SK-N-SH (cell line): Measurements from ENCODE around the gene LRRC1. TPM values are rescaled to one million over a fixed set of nuclear protein-coding genes. Genes with fewer than 3 reads are reported as not detected.

ENCODE experiments used
- CTCF ChIA-PET: fragments of 300-600, 350-600 bp; formaldehyde crosslinking; extraction: SDS; loops from one replicate; lab custom pipeline; 2021; lab: Yijun Ruan, JAX
- POLR2A ChIA-PET: fragments of 350-600 bp; sonication (Branson Sonifier 250); formaldehyde crosslinking; extraction: SDS; loops from one replicate; lab custom pipeline; 2020; ENCODE audit warnings: antibody characterized with exemption, inconsistent platforms; lab: Yijun Ruan, JAX
- DNase-seq: peaks from one replicate; pipeline ENCODE4 v3.0.0; 2012
- H2AFZ ChIP-seq: fragments of 200-600 bp; sonication (generic); 2 replicates; pipeline ENCODE4 v1.8.1; 2016; ENCODE audit warnings: antibody characterized with exemption, mild to moderate bottlenecking, low read depth
- H3F3A ChIP-seq: fragments of 200-600 bp; sonication (generic); replicated peaks from 2 replicates; pipeline ENCODE3; 2016; ENCODE audit warnings: antibody characterized with exemption, mild to moderate bottlenecking; ENCODE audit not compliant: insufficient read depth
- H3K27ac ChIP-seq, 2 experiments: fragments of 200-500 bp in 1 of 2; fragments of 200-600 bp in 1 of 2; sonication (Bioruptor generic) in 1 of 2; sonication (generic), shearing (Covaris generic) in 1 of 2; 2 replicates each; pipeline versions ENCODE4 v1.5.1 to v1.6.1; 2014 to 2016; ENCODE audit warnings: low read depth in 2 of 2, inconsistent platforms in 1 of 2, low read length in 1 of 2, mild to moderate bottlenecking in 1 of 2, mixed read lengths in 1 of 2
- H3K27me3 ChIP-seq: fragments of 200-600 bp; sonication (generic), shearing (Covaris generic); 2 replicates; pipeline ENCODE4 v1.6.1; 2016; ENCODE audit warnings: mixed run types; ENCODE audit not compliant: insufficient read depth
- H3K36me3 ChIP-seq, 2 experiments: fragments of 200-500 bp in 1 of 2; fragments of 200-600 bp in 1 of 2; sonication (Bioruptor generic) in 1 of 2; sonication (generic) in 1 of 2; replicated peaks in 1 of 2; 2 replicates each; pipeline versions ENCODE3 to v1.5.1; 2014 to 2016; ENCODE audit warnings: low read length in 1 of 2, mild to moderate bottlenecking in 1 of 2; ENCODE audit not compliant: insufficient read depth in 2 of 2, control insufficient read depth in 1 of 2
- H3K4me1 ChIP-seq, 2 experiments: fragments of 200-500 bp in 1 of 2; fragments of 200-600 bp in 1 of 2; sonication (Bioruptor generic) in 1 of 2; sonication (generic), shearing (Covaris generic) in 1 of 2; 2 replicates each; pipeline versions ENCODE4 v1.5.1 to v1.6.1; 2014 to 2016; ENCODE audit warnings: low read depth in 1 of 2, low read length in 1 of 2, mixed run types in 1 of 2; ENCODE audit not compliant: insufficient read depth in 2 of 2, control insufficient read depth in 1 of 2
- H3K4me2 ChIP-seq: fragments of 200-600 bp; sonication (generic), shearing (Covaris generic); 2 replicates; pipeline ENCODE4 v1.6.1; 2017; ENCODE audit warnings: mixed run types
- H3K4me3 ChIP-seq, 2 experiments: fragments of 200-500 bp in 1 of 2; fragments of 200-600 bp in 1 of 2; sonication (Bioruptor generic) in 1 of 2; sonication (generic), shearing (Covaris generic) in 1 of 2; 2 replicates each; pipeline versions ENCODE4 v1.5.1 to v1.8.1; 2014 to 2016; ENCODE audit warnings: low read depth in 2 of 2, inconsistent platforms in 1 of 2, low read length in 1 of 2, mild to moderate bottlenecking in 1 of 2, mixed read lengths in 1 of 2, moderate library complexity in 1 of 2
- H3K79me2 ChIP-seq: fragments of 200-600 bp; sonication (generic); 2 replicates; pipeline ENCODE4 v1.8.1; 2017; ENCODE audit warnings: mild to moderate bottlenecking; ENCODE audit not compliant: insufficient read depth
- H3K9ac ChIP-seq: fragments of 200-600 bp; sonication (generic); 2 replicates; pipeline ENCODE4 v1.6.1; 2017; ENCODE audit warnings: mixed run types
- H3K9me2 ChIP-seq: fragments of 200-600 bp; sonication (generic); 2 replicates; pipeline ENCODE4 v1.6.1; 2017; ENCODE audit warnings: mixed run types
- H3K9me3 ChIP-seq: fragments of 200-600 bp; sonication (generic); 2 replicates; pipeline ENCODE4 v1.6.1; 2017; ENCODE audit warnings: mixed run types, mild to moderate bottlenecking, moderate library complexity
- H4K20me1 ChIP-seq: fragments of 200-600 bp; sonication (generic); 2 replicates; pipeline ENCODE4 v1.6.1; 2017; ENCODE audit warnings: mild to moderate bottlenecking, mixed run types; ENCODE audit not compliant: insufficient read depth
- EP300 ChIP-seq, 2 experiments: IDR thresholded peaks; 2 replicates each; pipeline versions ENCODE4 v1.4.0 to v1.6.1; 2012; ENCODE audit warnings: borderline replicate concordance in 1 of 2, low read depth in 1 of 2, low read length in 1 of 2
- FOSL2 ChIP-seq: IDR thresholded peaks from 2 replicates; pipeline ENCODE4 v1.4.0; 2012; ENCODE audit warnings: low read depth, mild to moderate bottlenecking, moderate library complexity, borderline replicate concordance
- FOXM1 ChIP-seq: IDR thresholded peaks from 2 replicates; pipeline ENCODE4 v1.4.0; 2012; ENCODE audit warnings: low read depth, mild to moderate bottlenecking
- GABPA ChIP-seq: IDR thresholded peaks from 2 replicates; pipeline ENCODE4 v1.4.0; 2012; ENCODE audit warnings: low read depth, mild to moderate bottlenecking
- GATA2 ChIP-seq: sonication (generic); formaldehyde crosslinking; IDR thresholded peaks from 2 replicates; pipeline ENCODE4 v1.5.0; 2020; ENCODE audit warnings: mild to moderate bottlenecking, missing genetic modification reagents
- MEF2A ChIP-seq: IDR thresholded peaks from 2 replicates; pipeline ENCODE4 v1.4.0; 2012; ENCODE audit warnings: low read depth, borderline replicate concordance
- MXI1 ChIP-seq: IDR thresholded peaks from 2 replicates; pipeline ENCODE4 v1.6.1; 2012; ENCODE audit warnings: mild to moderate bottlenecking, low read depth, low read length, improper control_type of control experiment
- NFIC ChIP-seq: IDR thresholded peaks from 2 replicates; pipeline ENCODE4 v1.4.0; 2012; ENCODE audit warnings: borderline replicate concordance
- NRF1 ChIP-seq: IDR thresholded peaks from 2 replicates; pipeline ENCODE4 v1.6.1; 2012; ENCODE audit warnings: low read depth, mild to moderate bottlenecking, low read length
- RCOR1 ChIP-seq: fragments of 150-350 bp; IDR thresholded peaks from 2 replicates; pipeline ENCODE4 v1.6.1; 2017; ENCODE audit warnings: antibody characterized with exemption, low read length
- RFX5 ChIP-seq: IDR thresholded peaks from 2 replicates; pipeline ENCODE4 v1.6.1; 2012; ENCODE audit warnings: mild to moderate bottlenecking, improper control_type of control experiment, low read length
- RXRA ChIP-seq: IDR thresholded peaks from 2 replicates; pipeline ENCODE4 v1.4.0; 2012; ENCODE audit warnings: low read depth, mild to moderate bottlenecking, borderline replicate concordance
- SMC3 ChIP-seq: IDR thresholded peaks from 2 replicates; pipeline ENCODE4 v1.6.1; 2012; ENCODE audit warnings: low read depth, low read length, improper control_type of control experiment
- TAF1 ChIP-seq: IDR thresholded peaks from 2 replicates; pipeline ENCODE4 v1.6.1; 2012; ENCODE audit warnings: low read depth, mild to moderate bottlenecking, low read length, moderate library complexity, borderline replicate concordance
- TEAD4 ChIP-seq: IDR thresholded peaks from 2 replicates; pipeline ENCODE4 v1.4.0; 2012; ENCODE audit warnings: mild to moderate bottlenecking, borderline replicate concordance; ENCODE audit not compliant: insufficient read depth
- YY1 ChIP-seq: IDR thresholded peaks from 2 replicates; pipeline ENCODE4 v1.4.0; 2012; ENCODE audit warnings: low read depth, mild to moderate bottlenecking
- WGBS: methylation state at CpG from one replicate; pipeline ENCODE4 v1.1.6; 2017; ENCODE audit warnings: low lambda C conversion rate; 5-methylcytosine and 5-hydroxymethylcytosine counted together
- polyA plus RNA-seq, 3 experiments: library from polyadenylated mRNA; depleted of rRNA; stranded (reverse); fragments of >200 nt; gene quantifications; 2 replicates each; pipeline ENCODE4 v1.2.3, GENCODE V29; 2012
- TF ChIP-seq, protein P1 (sequence below): IDR thresholded peaks from 2 replicates; pipeline ENCODE4 v1.4.0; 2012; ENCODE audit warnings: low read depth
- TF ChIP-seq, protein P2 (sequence below): fragments of 200-600 bp; sonication (generic); IDR thresholded peaks from 2 replicates; pipeline ENCODE4 v1.6.1; 2017; ENCODE audit warnings: antibody characterized with exemption, mild to moderate bottlenecking, moderate library complexity
- TF ChIP-seq, protein P3 (sequence below): IDR thresholded peaks from 2 replicates; pipeline ENCODE4; 2012

LRRC1 gene
- polyA plus RNA-seq, 1 of the 3 experiments (the other 2 are of a cell fraction), result 0.84 TPM

- TF ChIP-seq, protein P1, sequence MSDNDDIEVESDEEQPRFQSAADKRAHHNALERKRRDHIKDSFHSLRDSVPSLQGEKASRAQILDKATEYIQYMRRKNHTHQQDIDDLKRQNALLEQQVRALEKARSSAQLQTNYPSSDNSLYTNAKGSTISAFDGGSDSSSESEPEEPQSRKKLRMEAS, result no peak
- TF ChIP-seq TAF1 (no peak), EP300 (IDR thresholded peaks at IDR 0.05; ENCODE audit: borderline replicate concordance in 1 of 2, low read depth in 1 of 2, low read length in 1 of 2) (no peak), RFX5 (no peak), RXRA (no peak), FOXM1 (no peak), NFIC (no peak), GABPA (no peak), SMC3 (no peak), TEAD4 (no peak), RCOR1 (no peak), NRF1 (no peak), YY1 (no peak), MEF2A (no peak)
- TF ChIP-seq, protein P2, sequence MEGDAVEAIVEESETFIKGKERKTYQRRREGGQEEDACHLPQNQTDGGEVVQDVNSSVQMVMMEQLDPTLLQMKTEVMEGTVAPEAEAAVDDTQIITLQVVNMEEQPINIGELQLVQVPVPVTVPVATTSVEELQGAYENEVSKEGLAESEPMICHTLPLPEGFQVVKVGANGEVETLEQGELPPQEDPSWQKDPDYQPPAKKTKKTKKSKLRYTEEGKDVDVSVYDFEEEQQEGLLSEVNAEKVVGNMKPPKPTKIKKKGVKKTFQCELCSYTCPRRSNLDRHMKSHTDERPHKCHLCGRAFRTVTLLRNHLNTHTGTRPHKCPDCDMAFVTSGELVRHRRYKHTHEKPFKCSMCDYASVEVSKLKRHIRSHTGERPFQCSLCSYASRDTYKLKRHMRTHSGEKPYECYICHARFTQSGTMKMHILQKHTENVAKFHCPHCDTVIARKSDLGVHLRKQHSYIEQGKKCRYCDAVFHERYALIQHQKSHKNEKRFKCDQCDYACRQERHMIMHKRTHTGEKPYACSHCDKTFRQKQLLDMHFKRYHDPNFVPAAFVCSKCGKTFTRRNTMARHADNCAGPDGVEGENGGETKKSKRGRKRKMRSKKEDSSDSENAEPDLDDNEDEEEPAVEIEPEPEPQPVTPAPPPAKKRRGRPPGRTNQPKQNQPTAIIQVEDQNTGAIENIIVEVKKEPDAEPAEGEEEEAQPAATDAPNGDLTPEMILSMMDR, result no peak
- TF ChIP-seq, protein P3, sequence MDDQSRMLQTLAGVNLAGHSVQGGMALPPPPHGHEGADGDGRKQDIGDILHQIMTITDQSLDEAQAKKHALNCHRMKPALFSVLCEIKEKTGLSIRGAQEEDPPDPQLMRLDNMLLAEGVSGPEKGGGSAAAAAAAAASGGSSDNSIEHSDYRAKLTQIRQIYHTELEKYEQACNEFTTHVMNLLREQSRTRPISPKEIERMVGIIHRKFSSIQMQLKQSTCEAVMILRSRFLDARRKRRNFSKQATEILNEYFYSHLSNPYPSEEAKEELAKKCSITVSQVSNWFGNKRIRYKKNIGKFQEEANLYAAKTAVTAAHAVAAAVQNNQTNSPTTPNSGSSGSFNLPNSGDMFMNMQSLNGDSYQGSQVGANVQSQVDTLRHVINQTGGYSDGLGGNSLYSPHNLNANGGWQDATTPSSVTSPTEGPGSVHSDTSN, result no peak
- TF ChIP-seq, all 33 proteins: peak for 0
Measured at GRCh38 chr6:53929041-53929820, 134.4 kb downstream of the LRRC1 start.

DNA sequence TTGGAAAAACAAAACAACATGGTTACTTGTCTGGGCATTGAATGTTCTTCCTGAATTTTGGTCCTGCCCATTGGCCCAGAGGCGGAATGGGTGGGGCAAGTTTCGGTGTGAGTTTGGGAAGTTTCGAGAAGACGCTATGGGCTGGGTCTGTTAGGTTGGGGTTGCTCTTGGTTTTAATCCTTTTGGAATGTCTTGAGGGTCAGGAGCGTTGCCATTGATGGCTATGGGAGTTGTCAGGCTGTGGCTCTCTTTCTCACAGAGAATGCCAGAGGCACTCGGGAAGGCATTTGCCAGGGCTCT, 135.0 kb downstream of the LRRC1 start:
- CTCF ChIA-PET, result no interaction called here
- TF ChIP-seq, protein P3, result no peak
- TF ChIP-seq FOSL2 (no peak), GATA2 (CRISPR knock-in tag) (no peak), MXI1 (no peak), TAF1 (no peak)
- TF ChIP-seq, protein P2, result no peak

More at GRCh38 chr6:53929041-53929820, 134.4 kb downstream of the LRRC1 start:
- POLR2A ChIA-PET, result no interaction called here
- Histone ChIP-seq H3K27me3 (no peaks in the 10 kb centered on the region; the same call in 1 of the 2 replicates), H3K4me1 (no peaks in the 10 kb centered on the region), H3K9me3 (no peaks in the 10 kb centered on the region), H3K4me3 (no peak overlapping the region), H3K36me3 (no peaks in the 10 kb centered on the region), H3K9ac (no peak overlapping the region), H4K20me1 (no peaks in the 10 kb centered on the region), H3K4me2 (no peak overlapping the region), H3K9me2 (no peaks in the 10 kb centered on the region), H3K27ac (no peak overlapping the region), H3F3A (no peaks in the 10 kb centered on the region), H3K79me2 (no peaks in the 10 kb centered on the region), H2AFZ (no peak overlapping the region)
- 3% methylated on average over 4 of the region's 4 CpGs for WGBS
- CTCF ChIA-PET, result no interaction called here
- no peak for DNase-seq

More for the DNA sequence above, 135.0 kb downstream of the LRRC1 start:
- Histone ChIP-seq H3K4me3 (no peak overlapping the region), H2AFZ (no peak overlapping the region), H3K9ac (no peak overlapping the region), H3K27ac (no peak overlapping the region), H3K36me3 (no peaks in the 10 kb centered on the region), H3K4me2 (no peak overlapping the region), H4K20me1 (no peaks in the 10 kb centered on the region), H3K79me2 (no peaks in the 10 kb centered on the region), H3K4me1 (no peaks in the 10 kb centered on the region), H3K9me2 (no peaks in the 10 kb centered on the region), H3K27me3 (no peaks in the 10 kb centered on the region; the same call in 1 of the 2 replicates), H3F3A (no peaks in the 10 kb centered on the region), H3K9me3 (no peaks in the 10 kb centered on the region)
- no peak for DNase-seq
- POLR2A ChIA-PET, result no interaction called here
- WGBS, result 10% methylated on average over 6 of the region's 6 CpGs
